IMR-90 (cell line): ENCODE data around the gene PDE4B. TPM values are rescaled to one million over a fixed set of nuclear protein-coding genes. Genes with fewer than 3 reads are reported as not detected.

Experiments used
- ATAC-seq: fragments of 200-7000 bp; cut with Tn5 transposase; 2 replicates; pipeline ENCODE4 v1.9.1; 2020; ENCODE audit warnings: low read depth, mild to moderate bottlenecking, moderate library complexity
- BruUV-seq: library from RNA; stranded (reverse); fragments of 400-500 nt; replicated peaks from 2 replicates; lab custom pipeline; 2021; lab: Mats Ljungman, UMichigan
- CTCF ChIA-PET: fragments of 300-600 bp; formaldehyde crosslinking; extraction: SDS; loops from one replicate; lab custom pipeline; 2021; ENCODE audit warnings: antibody characterized with exemption; lab: Yijun Ruan, JAX
- POLR2A ChIA-PET: fragments of 300-600 bp; sonication (Branson Sonifier 250); formaldehyde crosslinking; loops from one replicate; lab custom pipeline; 2022; ENCODE audit warnings: antibody characterized with exemption; ENCODE audit not compliant: unreplicated experiment; lab: Charles Lee
- DNase-seq: peaks from one replicate; pipeline ENCODE4 v3.0.0; 2013
- H2AFZ ChIP-seq: replicated peaks from 2 replicates; pipeline ENCODE3; 2013; ENCODE audit warnings: low read length, mild to moderate bottlenecking; ENCODE audit not compliant: poor library complexity
- H2AK5ac ChIP-seq: 2 replicates; pipeline ENCODE4 v1.6.1; 2013; ENCODE audit warnings: low read depth, low read length, inconsistent platforms
- H2AK9ac ChIP-seq: replicated peaks from 2 replicates; pipeline ENCODE3; 2013; ENCODE audit warnings: mild to moderate bottlenecking, low read depth, low read length, moderate library complexity; ENCODE audit not compliant: poor library complexity
- H2BK120ac ChIP-seq: 2 replicates; pipeline ENCODE4 v1.6.1; 2013; ENCODE audit warnings: low read depth, low read length, inconsistent platforms
- H2BK15ac ChIP-seq: 3 replicates; pipeline ENCODE4 v1.6.1; 2013; ENCODE audit warnings: low read depth, low read length, inconsistent platforms
- H2BK20ac ChIP-seq: 2 replicates; pipeline ENCODE4 v1.6.1; 2013; ENCODE audit warnings: low read depth, mild to moderate bottlenecking, inconsistent platforms, low read length, moderate library complexity
- H2BK5ac ChIP-seq: 2 replicates; pipeline ENCODE4 v1.6.1; 2013; ENCODE audit warnings: mild to moderate bottlenecking, low read depth, low read length, inconsistent platforms; ENCODE audit not compliant: poor library complexity, severe bottlenecking
- H3K14ac ChIP-seq: replicated peaks from 2 replicates; pipeline ENCODE4 v1.6.1; 2013; ENCODE audit warnings: low read depth, low read length, inconsistent platforms
- H3K18ac ChIP-seq: 2 replicates; pipeline ENCODE4 v1.6.1; 2013; ENCODE audit warnings: low read depth, low read length, control low read depth
- H3K23ac ChIP-seq: 2 replicates; pipeline ENCODE4 v1.6.1; 2013; ENCODE audit warnings: low read depth, low read length, inconsistent platforms
- H3K27ac ChIP-seq: 2 replicates; pipeline ENCODE4 v1.5.1; 2013; ENCODE audit warnings: mild to moderate bottlenecking, control low read depth, low read length; ENCODE audit not compliant: insufficient read depth
- H3K27me3 ChIP-seq: 2 replicates; pipeline ENCODE4 v1.6.1; 2013; ENCODE audit warnings: low read length; ENCODE audit not compliant: control insufficient read depth, insufficient read depth
- H3K36me3 ChIP-seq: 2 replicates; pipeline ENCODE4 v1.6.1; 2013; ENCODE audit warnings: low read length, mixed read lengths; ENCODE audit not compliant: control insufficient read depth, insufficient read depth
- H3K4ac ChIP-seq: 2 replicates; pipeline ENCODE4 v1.6.1; 2013; ENCODE audit warnings: low read depth, low read length, inconsistent platforms
- H3K4me1 ChIP-seq: 2 replicates; pipeline ENCODE4 v1.6.1; 2013; ENCODE audit warnings: low read length, mixed read lengths; ENCODE audit not compliant: control insufficient read depth, insufficient read depth
- H3K4me2 ChIP-seq: 2 replicates; pipeline ENCODE4 v1.6.1; 2013; ENCODE audit warnings: low read depth, mild to moderate bottlenecking, control low read depth, low read length, moderate library complexity
- H3K4me3 ChIP-seq: 2 replicates; pipeline ENCODE4 v1.5.1; 2013; ENCODE audit warnings: low read depth, mild to moderate bottlenecking, control low read depth, low read length, moderate library complexity; ENCODE audit not compliant: insufficient read depth
- H3K56ac ChIP-seq: 2 replicates; pipeline ENCODE4 v1.6.1; 2013; ENCODE audit warnings: low read length, inconsistent platforms; ENCODE audit not compliant: insufficient read depth; ENCODE audit errors: extremely low read depth
- H3K79me1 ChIP-seq, 2 experiments: 2 replicates each; pipeline ENCODE4 v1.6.1; 2013; ENCODE audit warnings: low read length in 2 of 2, inconsistent platforms in 1 of 2, low read depth in 1 of 2
- H3K9ac ChIP-seq: 2 replicates; pipeline ENCODE4 v1.6.1; 2013; ENCODE audit warnings: low read depth, low read length, control low read depth
- H3K9me1 ChIP-seq: 2 replicates; pipeline ENCODE4 v1.6.1; 2013; ENCODE audit warnings: low read length, inconsistent platforms; ENCODE audit not compliant: insufficient read depth
- H3K9me3 ChIP-seq: 2 replicates; pipeline ENCODE4 v1.6.1; 2013; ENCODE audit warnings: low read length; ENCODE audit not compliant: control insufficient read depth, insufficient read depth
- H4K20me1 ChIP-seq: 2 replicates; pipeline ENCODE4 v1.6.1; 2013; ENCODE audit warnings: low read length, inconsistent platforms; ENCODE audit not compliant: insufficient read depth
- H4K5ac ChIP-seq: 2 replicates; pipeline ENCODE4 v1.6.1; 2013; ENCODE audit warnings: mild to moderate bottlenecking, low read depth, low read length, control low read depth
- H4K8ac ChIP-seq, 2 experiments: 2 replicates each; pipeline ENCODE4 v1.6.1; 2013; ENCODE audit warnings: low read depth in 2 of 2, low read length in 2 of 2, control low read depth in 1 of 2, inconsistent platforms in 1 of 2
- H4K91ac ChIP-seq: 2 replicates; pipeline ENCODE4 v1.6.1; 2013; ENCODE audit warnings: low read depth, low read length, inconsistent platforms; ENCODE audit not compliant: insufficient read depth
- BHLHE40 ChIP-seq: fragments of 150-350 bp; IDR thresholded peaks from 2 replicates; pipeline ENCODE4 v1.6.1; 2016; ENCODE audit warnings: mild to moderate bottlenecking, low read depth, low read length
- CEBPB ChIP-seq: IDR thresholded peaks from 2 replicates; pipeline ENCODE4 v1.6.1; 2012; ENCODE audit warnings: low read depth, low read length, improper control_type of control experiment
- FOS ChIP-seq: fragments of 150-350 bp; IDR thresholded peaks from 2 replicates; pipeline ENCODE4 v1.6.1; 2016; ENCODE audit warnings: low read depth, low read length
- MAFK ChIP-seq: IDR thresholded peaks from 2 replicates; pipeline ENCODE4 v1.6.1; 2012; ENCODE audit warnings: low read depth, low read length, improper control_type of control experiment
- MXI1 ChIP-seq: IDR thresholded peaks from 2 replicates; pipeline ENCODE4 v1.6.1; 2012; ENCODE audit warnings: low read depth, mild to moderate bottlenecking, low read length, moderate library complexity, borderline replicate concordance
- NFE2L2 ChIP-seq: fragments of 150-350 bp; IDR thresholded peaks from 2 replicates; pipeline ENCODE4 v1.6.1; 2016; ENCODE audit warnings: low read depth, mild to moderate bottlenecking, low read length
- RCOR1 ChIP-seq: IDR thresholded peaks from 2 replicates; pipeline ENCODE4 v1.6.1; 2012; ENCODE audit warnings: mild to moderate bottlenecking, low read length, improper control_type of control experiment; ENCODE audit not compliant: insufficient replicate concordance
- WGBS, 2 experiments: methylation state at CpG; one replicate each; pipeline versions ENCODE4 v1.1.5 to v1.1.7; 2013; ENCODE audit warnings: missing lambda C conversion rate in 2 of 2; ENCODE audit not compliant: insufficient read length in 1 of 2; ENCODE audit errors: extremely low coverage in 2 of 2; 5-methylcytosine and 5-hydroxymethylcytosine counted together
- dilution Hi-C: fragments of 300-500 bp; cut with HindIII; formaldehyde crosslinking; loops from one replicate; pipeline ENCODE4 v1.14.3; 2018; ENCODE audit warnings: low sequenced_read_pairs; ENCODE audit not compliant: unreplicated experiment
- in situ Hi-C: fragments of 300-500 bp; cut with MboI; formaldehyde crosslinking; loops from 3 replicates; pipeline ENCODE4 v1.14.3; 2019; ENCODE audit warnings: low sequenced_read_pairs, inconsistent platforms, mixed read lengths
- intact Hi-C: fragments of 100-400 bp; cut with micrococcal nuclease; formaldehyde crosslinking; loops from 2 replicates; pipeline ENCODE4 v1.10.0; 2022
- polyA plus RNA-seq, 3 experiments: library from polyadenylated mRNA; depleted of rRNA; stranded (reverse); fragments of >200 nt; gene quantifications; 2 replicates each; pipeline ENCODE4 v1.2.3, GENCODE V29; 2012; ENCODE audit warnings: low replicate concordance in 1 of 3
- total RNA-seq: library from RNA; depleted of rRNA; stranded (reverse); fragments of >200 nt; gene quantifications from 2 replicates; pipeline ENCODE4 v1.2.3, GENCODE V29; 2012
- TF ChIP-seq, protein P1 (sequence below): fragments of 150-350 bp; IDR thresholded peaks from 2 replicates; pipeline ENCODE4 v1.6.1; 2016; ENCODE audit warnings: low read depth, mild to moderate bottlenecking, low read length, moderate library complexity, borderline replicate concordance
- TF ChIP-seq, protein P2 (sequence below): fragments of 150-350 bp; IDR thresholded peaks from 2 replicates; pipeline ENCODE4 v1.6.1; 2017; ENCODE audit warnings: mild to moderate bottlenecking, antibody characterized with exemption, low read length, low read depth
- TF ChIP-seq, protein P3 (sequence below): conservative IDR thresholded peaks from 2 replicates; pipeline ENCODE4 v1.5.1; 2012; ENCODE audit warnings: mild to moderate bottlenecking, low read depth, low read length, improper control_type of control experiment

PDE4B gene
- total and polyA plus RNA-seq, 2 of the 4 experiments (the other 2 are of a cell fraction), result 5.8 to 21.3 TPM

DNA sequence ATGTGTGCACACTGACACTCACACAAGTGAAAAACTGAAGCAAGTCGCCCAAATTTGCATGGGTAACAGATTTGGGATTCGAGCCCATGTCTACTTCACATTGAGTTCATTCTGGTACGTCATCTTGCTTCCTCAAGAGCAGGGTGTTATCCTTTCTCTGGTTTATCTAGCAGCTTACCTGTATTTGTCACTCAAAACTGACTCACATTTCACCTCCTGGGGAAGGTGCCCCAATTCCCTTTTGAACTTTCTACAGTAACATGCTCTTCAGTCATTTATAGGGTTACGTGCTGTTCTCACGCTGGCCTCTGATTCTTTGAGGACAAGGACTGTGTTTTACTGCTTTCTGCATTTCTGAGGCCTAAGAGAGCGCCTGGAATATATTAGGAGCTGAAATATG, 162.8 kb downstream of the PDE4B start:
- Histone ChIP-seq H4K91ac (no peak overlapping the region), H3K9me1 (no peaks in the 10 kb centered on the region), H3K4ac (no peak overlapping the region), H2BK5ac (no peak overlapping the region), H3K4me2 (no peak overlapping the region), H4K8ac (no peak overlapping the region), H4K20me1 (no peaks in the 10 kb centered on the region), H2BK15ac (no peak overlapping the region), H3K79me1 (no peaks in the 10 kb centered on the region), H3K23ac (no peak overlapping the region), H2AK5ac (no peak overlapping the region), H3K27me3 (no peaks in the 10 kb centered on the region), H3K9ac (no peak overlapping the region), H3K56ac (no peak overlapping the region), H2AFZ (no peak overlapping the region), H3K4me1 (no peaks in the 10 kb centered on the region), H3K18ac (no peak overlapping the region), H3K14ac (no peak overlapping the region), H3K36me3 (no peaks in the 10 kb centered on the region), H2BK120ac (no peak overlapping the region), H3K4me3 (no peak overlapping the region), H3K27ac (no peak overlapping the region), H4K5ac (no peak overlapping the region), H2AK9ac (no peak overlapping the region), H2BK20ac (no peak overlapping the region), H3K9me3 (no peaks in the 10 kb centered on the region)
- ATAC-seq, result no peak
- no peak for DNase-seq
- POLR2A ChIA-PET, result no interaction called here
- intact Hi-C loops, result loop anchor here (10.0 kb wide), 3 partner anchors 161 to 769 kb away; partner anchors contain the start of gene PDE4B
- no CpG with 5 or more reads among the region's 6 CpGs for WGBS, 2 experiments
- CTCF ChIA-PET, result interaction anchor here (1.3 kb wide), 1 partner anchor 491 kb away, joined by 3 read pairs; no protein-coding TSS in a partner anchor
- in situ Hi-C loops, result loop anchor here (10.0 to 25.0 kb wide), 2 partner anchors 489 to 757 kb away; no protein-coding TSS in a partner anchor
- dilution Hi-C loops, result no loop called here
- TF ChIP-seq RCOR1 (no peak), FOS (no peak), BHLHE40 (no peak), MAFK (no peak), NFE2L2 (no peak), CEBPB (no peak), MXI1 (no peak)
- TF ChIP-seq, protein P1, sequence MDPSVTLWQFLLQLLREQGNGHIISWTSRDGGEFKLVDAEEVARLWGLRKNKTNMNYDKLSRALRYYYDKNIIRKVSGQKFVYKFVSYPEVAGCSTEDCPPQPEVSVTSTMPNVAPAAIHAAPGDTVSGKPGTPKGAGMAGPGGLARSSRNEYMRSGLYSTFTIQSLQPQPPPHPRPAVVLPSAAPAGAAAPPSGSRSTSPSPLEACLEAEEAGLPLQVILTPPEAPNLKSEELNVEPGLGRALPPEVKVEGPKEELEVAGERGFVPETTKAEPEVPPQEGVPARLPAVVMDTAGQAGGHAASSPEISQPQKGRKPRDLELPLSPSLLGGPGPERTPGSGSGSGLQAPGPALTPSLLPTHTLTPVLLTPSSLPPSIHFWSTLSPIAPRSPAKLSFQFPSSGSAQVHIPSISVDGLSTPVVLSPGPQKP, result no peak
- TF ChIP-seq, protein P2, sequence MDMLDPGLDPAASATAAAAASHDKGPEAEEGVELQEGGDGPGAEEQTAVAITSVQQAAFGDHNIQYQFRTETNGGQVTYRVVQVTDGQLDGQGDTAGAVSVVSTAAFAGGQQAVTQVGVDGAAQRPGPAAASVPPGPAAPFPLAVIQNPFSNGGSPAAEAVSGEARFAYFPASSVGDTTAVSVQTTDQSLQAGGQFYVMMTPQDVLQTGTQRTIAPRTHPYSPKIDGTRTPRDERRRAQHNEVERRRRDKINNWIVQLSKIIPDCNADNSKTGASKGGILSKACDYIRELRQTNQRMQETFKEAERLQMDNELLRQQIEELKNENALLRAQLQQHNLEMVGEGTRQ, result no peak
- TF ChIP-seq, protein P3, sequence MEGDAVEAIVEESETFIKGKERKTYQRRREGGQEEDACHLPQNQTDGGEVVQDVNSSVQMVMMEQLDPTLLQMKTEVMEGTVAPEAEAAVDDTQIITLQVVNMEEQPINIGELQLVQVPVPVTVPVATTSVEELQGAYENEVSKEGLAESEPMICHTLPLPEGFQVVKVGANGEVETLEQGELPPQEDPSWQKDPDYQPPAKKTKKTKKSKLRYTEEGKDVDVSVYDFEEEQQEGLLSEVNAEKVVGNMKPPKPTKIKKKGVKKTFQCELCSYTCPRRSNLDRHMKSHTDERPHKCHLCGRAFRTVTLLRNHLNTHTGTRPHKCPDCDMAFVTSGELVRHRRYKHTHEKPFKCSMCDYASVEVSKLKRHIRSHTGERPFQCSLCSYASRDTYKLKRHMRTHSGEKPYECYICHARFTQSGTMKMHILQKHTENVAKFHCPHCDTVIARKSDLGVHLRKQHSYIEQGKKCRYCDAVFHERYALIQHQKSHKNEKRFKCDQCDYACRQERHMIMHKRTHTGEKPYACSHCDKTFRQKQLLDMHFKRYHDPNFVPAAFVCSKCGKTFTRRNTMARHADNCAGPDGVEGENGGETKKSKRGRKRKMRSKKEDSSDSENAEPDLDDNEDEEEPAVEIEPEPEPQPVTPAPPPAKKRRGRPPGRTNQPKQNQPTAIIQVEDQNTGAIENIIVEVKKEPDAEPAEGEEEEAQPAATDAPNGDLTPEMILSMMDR, result no peak
- BruUV-seq, result no TSS peak
